Measurements from ENCODE around the gene G2E3.
"Not testable (repeated sequence)": the region's sequence is repeated elsewhere in the genome, so short reads cannot be mapped to it uniquely, and the experiment has no call there.

The G2E3 gene

DNA sequence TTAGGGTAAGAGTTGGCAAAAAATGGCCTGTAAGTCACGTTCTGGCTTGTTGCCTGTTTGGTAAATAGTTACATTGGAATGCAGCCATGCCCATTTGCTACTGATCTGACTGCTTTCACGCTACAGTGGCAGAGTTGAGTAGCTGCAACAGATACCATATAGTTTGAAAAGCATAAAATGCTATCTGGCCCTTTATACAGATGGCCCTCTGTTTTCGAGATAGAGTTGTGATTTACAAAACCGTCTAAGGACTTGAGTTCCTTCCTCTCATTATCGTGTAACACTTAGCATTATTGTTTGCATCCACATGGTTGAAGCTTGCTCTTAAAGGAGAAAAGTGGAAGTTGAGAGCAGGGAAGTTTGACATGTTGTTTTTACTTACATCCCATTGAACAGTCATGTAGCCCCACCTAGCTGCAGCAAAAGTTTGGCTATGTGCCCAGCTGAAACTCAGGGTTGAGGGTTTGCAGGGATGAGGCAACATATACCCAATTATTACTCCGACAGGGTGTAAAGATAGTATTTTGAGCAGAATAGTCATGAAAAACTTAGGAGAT is 51.9 kb downstream of the G2E3 start:
- Histone ChIP-seq H3K36me3 (ENCODE audit: control insufficient read depth, insufficient read depth, low read length) (no peaks in the 10 kb centered on the region), H3K4me3 (ENCODE audit: low read depth, low read length) (no peak overlapping the region), H3K9me3 (ENCODE audit: control insufficient read depth, insufficient read depth, low read length) (no peaks in the 10 kb centered on the region), H3K4me1 (ENCODE audit: control insufficient read depth, insufficient read depth, low read length) (no peaks in the 10 kb centered on the region), H3K27me3 (ENCODE audit: control insufficient read depth, insufficient read depth, low read length) (no peaks in the 10 kb centered on the region), H3K9ac (ENCODE audit: low read depth, low read length) (no peak overlapping the region)

- H3K9me3 ChIP-seq (ENCODE audit: control insufficient read depth, insufficient read depth, low read length): no peaks in the 10 kb centered on the region
- H3K9ac ChIP-seq (ENCODE audit: low read depth, low read length): no peak overlapping the region
- no peaks in the 10 kb centered on the region for H3K36me3 ChIP-seq (ENCODE audit: control insufficient read depth, insufficient read depth, low read length)
These were observed 55.2 kb downstream of the G2E3 start for GRCh38 chr14:30614155-30614554.

GRCh38 chr14:30620178-30620577 is 61.2 kb downstream of the G2E3 start:
- Histone ChIP-seq H3K9me3 (ENCODE audit: control insufficient read depth, insufficient read depth, low read length) (no peaks in the 10 kb centered on the region), H3K9ac (ENCODE audit: low read depth, low read length) (no peak overlapping the region), H3K27me3 (ENCODE audit: control insufficient read depth, insufficient read depth, low read length) (no peaks in the 10 kb centered on the region), H3K4me3 (ENCODE audit: low read depth, low read length) (no peak overlapping the region), H3K4me1 (ENCODE audit: control insufficient read depth, insufficient read depth, low read length) (no peaks in the 10 kb centered on the region), H3K36me3 (ENCODE audit: control insufficient read depth, insufficient read depth, low read length) (no peaks in the 10 kb centered on the region)

More at GRCh38 chr14:30614155-30614554, 55.2 kb downstream of the G2E3 start:
- Histone ChIP-seq H3K27me3 (ENCODE audit: control insufficient read depth, insufficient read depth, low read length) (no peaks in the 10 kb centered on the region), H3K4me3 (ENCODE audit: low read depth, low read length) (no peak overlapping the region), H3K4me1 (ENCODE audit: control insufficient read depth, insufficient read depth, low read length) (no peaks in the 10 kb centered on the region)

DNA sequence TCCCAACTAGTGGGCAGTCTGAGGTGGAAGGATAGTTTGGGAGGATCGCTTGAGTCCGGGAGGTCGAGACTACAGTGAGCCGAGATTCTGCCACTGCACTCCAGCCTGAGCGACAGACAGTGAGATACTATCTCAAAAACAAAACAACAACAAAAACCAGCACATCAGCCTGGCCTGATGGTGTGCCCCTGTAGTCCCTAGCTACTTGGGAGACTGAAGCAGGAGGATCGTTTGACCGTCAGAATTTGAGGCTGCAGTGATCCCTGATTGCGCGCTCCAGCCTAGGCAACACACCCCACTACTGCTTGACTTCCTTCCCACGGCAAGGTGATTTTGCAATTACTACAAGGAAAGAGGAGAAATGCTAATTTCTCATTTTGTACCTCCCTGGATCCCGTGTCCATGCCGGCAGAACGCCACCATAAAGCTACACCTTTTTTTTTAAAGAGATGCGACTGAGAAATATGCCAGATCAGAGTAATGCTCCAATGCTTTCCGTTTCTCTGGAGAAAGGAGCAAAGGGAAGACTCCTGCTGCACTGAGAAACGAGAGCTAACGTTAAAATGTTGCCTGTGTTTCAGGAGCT is 62.5 kb downstream of the G2E3 start:
- Histone ChIP-seq H3K27me3 (ENCODE audit: control insufficient read depth, insufficient read depth, low read length) (no peaks in the 10 kb centered on the region), H3K4me1 (ENCODE audit: control insufficient read depth, insufficient read depth, low read length) (no peaks in the 10 kb centered on the region), H3K9ac (ENCODE audit: low read depth, low read length) (peak overlapping the region; percentile 84), H3K9me3 (ENCODE audit: control insufficient read depth, insufficient read depth, low read length) (no peaks in the 10 kb centered on the region), H3K4me3 (ENCODE audit: low read depth, low read length) (peak overlapping the region; percentile 97), H3K36me3 (ENCODE audit: control insufficient read depth, insufficient read depth, low read length) (no peaks in the 10 kb centered on the region)

DNA sequence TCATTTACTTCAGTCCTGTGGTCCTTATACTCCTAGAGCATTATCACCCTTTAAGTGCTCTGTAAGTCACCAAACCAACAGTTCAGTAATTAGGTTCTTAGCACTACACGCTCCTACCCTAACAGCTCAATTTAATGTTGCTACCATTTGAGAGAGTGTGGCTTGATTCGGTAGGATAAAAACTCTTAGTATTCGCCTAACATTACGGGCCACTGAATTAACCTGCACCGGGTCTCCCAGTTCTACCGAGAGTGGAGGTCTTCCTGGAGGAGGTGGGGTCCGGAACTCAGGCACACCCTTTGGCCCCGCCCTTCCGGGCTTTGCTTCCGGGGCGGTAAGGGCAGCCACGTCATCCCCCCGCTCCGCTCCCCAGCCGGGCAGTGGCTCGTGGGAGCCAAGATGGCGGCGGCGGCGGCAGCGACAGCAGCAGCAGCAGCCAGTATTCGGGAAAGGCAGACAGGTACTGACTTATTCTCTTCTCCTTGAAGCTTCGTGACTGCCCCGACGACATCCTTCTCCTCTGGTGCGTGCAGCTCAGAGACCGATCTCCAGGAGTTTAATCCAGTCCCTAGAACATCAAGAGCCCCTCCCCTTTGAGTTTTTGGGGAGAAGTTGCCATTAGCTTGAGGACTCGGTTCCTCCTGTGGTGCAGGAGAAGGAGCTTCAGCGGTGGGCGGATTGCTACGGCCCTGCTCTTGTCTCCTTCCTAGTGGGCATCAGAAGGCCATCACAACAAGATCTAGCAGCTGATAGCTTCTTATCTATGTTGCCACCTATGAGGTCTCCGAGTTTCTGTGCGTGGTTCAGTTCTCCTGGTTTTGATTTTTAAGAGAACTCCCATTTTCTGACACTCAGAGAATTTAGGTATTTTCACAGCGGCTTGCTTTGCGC is 63.2 kb downstream of the G2E3 start, which contains the start of gene SCFD1:
Gene SCFD1 (plus strand): TSS at position 380 of the 891 bp plus-strand sequence. CDS start 20 bp downstream, at position 400.
- Histone ChIP-seq H3K4me3 (ENCODE audit: low read depth, low read length) (peak within 1 kb of the TSS; percentile 97), H3K27me3 (ENCODE audit: control insufficient read depth, insufficient read depth, low read length) (no peaks in the 10 kb centered on the region), H3K9ac (ENCODE audit: low read depth, low read length) (peak within 1 kb of the TSS; percentile 99), H3K36me3 (ENCODE audit: control insufficient read depth, insufficient read depth, low read length) (no peaks in the 10 kb centered on the region), H3K4me1 (ENCODE audit: control insufficient read depth, insufficient read depth, low read length) (no peaks in the 10 kb centered on the region), H3K9me3 (ENCODE audit: control insufficient read depth, insufficient read depth, low read length) (no peaks in the 10 kb centered on the region)

- Histone ChIP-seq H3K9ac (ENCODE audit: low read depth, low read length) (no peak overlapping the region), H3K9me3 (ENCODE audit: control insufficient read depth, insufficient read depth, low read length) (no peaks in the 10 kb centered on the region), H3K27me3 (ENCODE audit: control insufficient read depth, insufficient read depth, low read length) (no peaks in the 10 kb centered on the region), H3K4me3 (ENCODE audit: low read depth, low read length) (peak overlapping the region; percentile 97), H3K4me1 (ENCODE audit: control insufficient read depth, insufficient read depth, low read length) (no peaks in the 10 kb centered on the region), H3K36me3 (ENCODE audit: control insufficient read depth, insufficient read depth, low read length) (no peaks in the 10 kb centered on the region)
These were observed 64.6 kb downstream of the G2E3 start for GRCh38 chr14:30623412-30624131.

DNA sequence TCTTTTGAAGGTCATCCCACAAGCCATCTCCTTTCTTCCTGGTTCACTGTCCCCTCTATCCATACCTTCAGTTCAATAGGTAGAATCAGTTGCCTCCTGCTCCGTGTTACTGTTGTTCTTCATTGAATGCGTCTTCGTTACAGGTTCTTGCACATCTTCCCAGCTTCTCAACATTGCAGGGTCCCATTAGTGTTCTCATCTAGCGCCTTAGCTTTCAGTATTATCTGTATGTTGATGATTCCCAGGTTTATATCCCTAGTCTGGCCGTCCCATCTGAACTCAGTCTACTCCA is 65.1 kb downstream of the G2E3 start:
- Histone ChIP-seq H3K4me3 (ENCODE audit: low read depth, low read length) (peak overlapping the region; percentile 9), H3K27me3 (ENCODE audit: control insufficient read depth, insufficient read depth, low read length) (no peaks in the 10 kb centered on the region), H3K4me1 (ENCODE audit: control insufficient read depth, insufficient read depth, low read length) (no peaks in the 10 kb centered on the region), H3K36me3 (ENCODE audit: control insufficient read depth, insufficient read depth, low read length) (no peaks in the 10 kb centered on the region), H3K9me3 (ENCODE audit: control insufficient read depth, insufficient read depth, low read length) (no peaks in the 10 kb centered on the region), H3K9ac (ENCODE audit: low read depth, low read length) (no peak overlapping the region)

DNA sequence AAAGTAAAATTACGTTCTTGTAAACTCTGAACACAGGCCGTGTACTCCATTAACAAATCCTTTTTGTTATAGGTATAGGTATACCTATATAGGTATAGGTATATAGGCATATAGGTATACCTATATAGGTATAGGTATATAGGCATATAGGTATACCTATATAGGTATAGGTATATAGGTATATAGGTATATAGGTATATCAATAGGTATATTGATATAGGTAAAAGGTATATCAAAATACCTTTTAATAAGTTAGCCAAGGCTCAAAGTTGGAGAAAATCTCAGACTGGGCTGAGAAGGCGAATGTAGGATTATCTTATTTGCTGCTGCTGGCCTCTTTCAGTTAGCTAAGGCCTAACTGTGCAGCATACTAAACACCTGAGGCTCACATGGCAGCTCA is 66.6 kb downstream of the G2E3 start:
- Histone ChIP-seq H3K27me3 (ENCODE audit: control insufficient read depth, insufficient read depth, low read length) (no peaks in the 10 kb centered on the region), H3K36me3 (ENCODE audit: control insufficient read depth, insufficient read depth, low read length) (no peaks in the 10 kb centered on the region), H3K9me3 (ENCODE audit: control insufficient read depth, insufficient read depth, low read length) (no peaks in the 10 kb centered on the region), H3K9ac (ENCODE audit: low read depth, low read length) (no peak overlapping the region), H3K4me3 (ENCODE audit: low read depth, low read length) (no peak overlapping the region), H3K4me1 (ENCODE audit: control insufficient read depth, insufficient read depth, low read length) (no peaks in the 10 kb centered on the region)

DNA sequence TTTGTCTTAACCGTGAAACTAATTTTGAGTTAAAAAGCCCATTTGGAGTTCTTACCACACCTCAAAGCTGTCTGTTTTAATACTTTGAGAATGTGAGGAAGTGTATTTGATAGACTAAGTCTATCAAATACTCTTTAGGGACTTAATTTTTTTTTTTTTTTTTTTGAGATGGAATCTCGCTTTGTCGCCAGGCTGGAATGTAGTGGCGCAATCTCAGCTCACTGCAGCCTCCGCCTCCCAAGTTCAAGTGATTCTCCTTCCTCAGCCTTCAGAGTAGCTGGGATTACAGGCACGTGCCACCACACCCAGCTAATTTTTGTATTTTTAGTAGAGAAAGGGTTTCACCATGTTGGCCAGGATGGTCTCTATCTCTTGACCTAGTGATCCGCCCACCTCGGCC is 70.5 kb downstream of the G2E3 start:
- H3K27me3 ChIP-seq (ENCODE audit: control insufficient read depth, insufficient read depth, low read length); H3K4me3 ChIP-seq (ENCODE audit: low read depth, low read length); H3K36me3 ChIP-seq (ENCODE audit: control insufficient read depth, insufficient read depth, low read length); H3K9ac ChIP-seq (ENCODE audit: low read depth, low read length); H3K9me3 ChIP-seq (ENCODE audit: control insufficient read depth, insufficient read depth, low read length); H3K4me1 ChIP-seq (ENCODE audit: control insufficient read depth, insufficient read depth, low read length): not testable (repeated sequence)

GRCh38 chr14:30630248-30630647 is 71.3 kb downstream of the G2E3 start:
- Histone ChIP-seq H3K9me3 (ENCODE audit: control insufficient read depth, insufficient read depth, low read length) (no peaks in the 10 kb centered on the region), H3K4me3 (ENCODE audit: low read depth, low read length) (no peak overlapping the region), H3K9ac (ENCODE audit: low read depth, low read length) (no peak overlapping the region), H3K36me3 (ENCODE audit: control insufficient read depth, insufficient read depth, low read length) (peaks cover 4% of the 10 kb centered on the region), H3K4me1 (ENCODE audit: control insufficient read depth, insufficient read depth, low read length) (no peaks in the 10 kb centered on the region), H3K27me3 (ENCODE audit: control insufficient read depth, insufficient read depth, low read length) (no peaks in the 10 kb centered on the region)

DNA sequence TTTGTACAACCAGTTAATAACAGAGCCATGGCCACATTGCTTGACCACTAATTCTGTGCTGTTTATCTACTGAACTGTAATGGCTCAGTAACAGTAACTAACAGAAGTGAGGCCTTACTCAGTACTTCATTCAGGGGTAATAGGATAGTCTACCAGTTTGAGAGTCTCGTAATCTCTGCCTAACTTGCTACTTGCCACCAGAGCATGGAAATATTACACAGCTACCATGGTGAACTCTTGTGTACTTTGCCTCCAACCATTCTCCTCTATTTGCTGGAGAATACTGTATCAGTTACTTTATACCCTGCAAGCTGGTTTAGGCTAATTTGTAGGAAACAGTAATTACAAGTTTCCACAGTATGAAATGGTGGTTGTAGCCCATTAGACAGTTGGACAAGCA is 73.8 kb downstream of the G2E3 start:
- Histone ChIP-seq H3K36me3 (ENCODE audit: control insufficient read depth, insufficient read depth, low read length) (peaks cover 4% of the 10 kb centered on the region), H3K4me3 (ENCODE audit: low read depth, low read length) (no peak overlapping the region), H3K4me1 (ENCODE audit: control insufficient read depth, insufficient read depth, low read length) (no peaks in the 10 kb centered on the region), H3K9ac (ENCODE audit: low read depth, low read length) (no peak overlapping the region), H3K9me3 (ENCODE audit: control insufficient read depth, insufficient read depth, low read length) (no peaks in the 10 kb centered on the region), H3K27me3 (ENCODE audit: control insufficient read depth, insufficient read depth, low read length) (no peaks in the 10 kb centered on the region)

All from iPS-15b (cell line).